HG02759 (cell line): ENCODE data around the gene SRPK2.
"Not testable (repeated sequence)": the region's sequence is repeated elsewhere in the genome, so short reads cannot be mapped to it uniquely, and the experiment has no call there.

ENCODE experiments used
- ATAC-seq: cut with Tn5 transposase; IDR thresholded peaks from one replicate; pipeline ENCODE4 v1.9.1; 2021; ENCODE audit warnings: mild to moderate bottlenecking, moderate library complexity; ENCODE audit not compliant: unreplicated experiment

Gene SRPK2

GRCh38 chr7:105388356-105389087, at the start of gene SRPK2:
SRPK2 (minus strand) TSS chr7:105388921.
- ATAC-seq, result peak; percentile 79

- no peak for ATAC-seq
These were observed 49.5 kb upstream of the SRPK2 start for GRCh38 chr7:105438254-105438653.

- not testable (repeated sequence) for ATAC-seq
These were observed 48.6 kb upstream of the SRPK2 start for GRCh38 chr7:105437356-105437755.

GRCh38 chr7:105429746-105430612, 41.3 kb upstream of the SRPK2 start:
- ATAC-seq, result no peak

- ATAC-seq, result no peak
These were observed 38.0 kb upstream of the SRPK2 start for GRCh38 chr7:105426606-105427146.

GRCh38 chr7:105423987-105424386, 35.3 kb upstream of the SRPK2 start:
- no peak for ATAC-seq

- ATAC-seq, result no peak
These were observed 25.2 kb upstream of the SRPK2 start for GRCh38 chr7:105413887-105414437.

- not testable (repeated sequence) for ATAC-seq
These were observed 22.1 kb upstream of the SRPK2 start for GRCh38 chr7:105410774-105411173.

- not testable (repeated sequence) for ATAC-seq
These were observed 21.1 kb upstream of the SRPK2 start for GRCh38 chr7:105409775-105410174.

- ATAC-seq, result no peak
These were observed 20.2 kb upstream of the SRPK2 start for GRCh38 chr7:105408791-105409410.

GRCh38 chr7:105403128-105403527, 14.4 kb upstream of the SRPK2 start:
- no peak for ATAC-seq

- ATAC-seq, result no peak
These were observed 13.7 kb upstream of the SRPK2 start for GRCh38 chr7:105402221-105403095.

GRCh38 chr7:105399043-105399725, 10.5 kb upstream of the SRPK2 start:
- no peak for ATAC-seq

GRCh38 chr7:105396566-105396965, 7.8 kb upstream of the SRPK2 start:
- ATAC-seq, result no peak

GRCh38 chr7:105391429-105391828, 2.7 kb upstream of the SRPK2 start:
- no peak for ATAC-seq

- no peak for ATAC-seq
These were observed 1.2 kb upstream of the SRPK2 start for GRCh38 chr7:105389889-105390288.

- ATAC-seq, result peak; percentile 45
These were observed 448 bp upstream of the SRPK2 start for GRCh38 chr7:105389088-105389650.

- ATAC-seq, result peak; percentile 48
These were observed 989 bp downstream of the SRPK2 start for GRCh38 chr7:105387508-105388355.
